Fibroblast of mammary gland (primary cell): ENCODE measurements around the gene MAP3K6.

Experiments used
- DNase-seq: peaks from one replicate; pipeline ENCODE4 v3.0.0-alpha.2; 2010; ENCODE audit warnings: low read depth
- H3K4me3 ChIP-seq: 2 replicates; pipeline ENCODE4 v1.5.1; 2011; ENCODE audit warnings: low read depth, mild to moderate bottlenecking, low read length, moderate library complexity; ENCODE audit not compliant: control insufficient read depth
- TF ChIP-seq, protein P1 (sequence below): conservative IDR thresholded peaks from 2 replicates; pipeline ENCODE4 v1.5.1; 2011; ENCODE audit warnings: low read depth, low read length, inconsistent platforms; ENCODE audit not compliant: control insufficient read depth, insufficient read depth

The MAP3K6 gene

DNA sequence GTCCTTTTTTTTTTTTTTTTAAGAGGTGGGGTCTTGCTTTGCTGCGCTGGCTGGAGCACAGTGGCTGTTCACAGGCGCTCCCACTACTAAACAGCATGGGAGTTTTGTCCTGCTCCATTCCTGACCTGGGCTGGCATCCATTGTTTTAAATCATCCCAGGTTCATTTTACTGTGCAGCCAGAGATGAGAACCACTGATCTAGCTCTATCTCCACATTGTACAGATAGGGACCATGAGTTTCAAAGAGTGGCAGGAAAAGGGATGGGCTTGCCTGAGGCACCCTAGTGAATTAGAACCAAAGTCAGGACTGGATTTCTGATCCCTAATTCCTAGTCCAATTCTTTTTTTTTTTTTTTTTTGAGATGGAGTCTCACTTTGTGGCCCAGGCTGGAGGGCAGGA, 52.0 kb downstream of the MAP3K6 start:
- no peak for DNase-seq
- no peak overlapping the region for H3K4me3 ChIP-seq
- TF ChIP-seq, protein P1, sequence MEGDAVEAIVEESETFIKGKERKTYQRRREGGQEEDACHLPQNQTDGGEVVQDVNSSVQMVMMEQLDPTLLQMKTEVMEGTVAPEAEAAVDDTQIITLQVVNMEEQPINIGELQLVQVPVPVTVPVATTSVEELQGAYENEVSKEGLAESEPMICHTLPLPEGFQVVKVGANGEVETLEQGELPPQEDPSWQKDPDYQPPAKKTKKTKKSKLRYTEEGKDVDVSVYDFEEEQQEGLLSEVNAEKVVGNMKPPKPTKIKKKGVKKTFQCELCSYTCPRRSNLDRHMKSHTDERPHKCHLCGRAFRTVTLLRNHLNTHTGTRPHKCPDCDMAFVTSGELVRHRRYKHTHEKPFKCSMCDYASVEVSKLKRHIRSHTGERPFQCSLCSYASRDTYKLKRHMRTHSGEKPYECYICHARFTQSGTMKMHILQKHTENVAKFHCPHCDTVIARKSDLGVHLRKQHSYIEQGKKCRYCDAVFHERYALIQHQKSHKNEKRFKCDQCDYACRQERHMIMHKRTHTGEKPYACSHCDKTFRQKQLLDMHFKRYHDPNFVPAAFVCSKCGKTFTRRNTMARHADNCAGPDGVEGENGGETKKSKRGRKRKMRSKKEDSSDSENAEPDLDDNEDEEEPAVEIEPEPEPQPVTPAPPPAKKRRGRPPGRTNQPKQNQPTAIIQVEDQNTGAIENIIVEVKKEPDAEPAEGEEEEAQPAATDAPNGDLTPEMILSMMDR, result no peak

GRCh38 chr1:27314169-27314568, 52.6 kb downstream of the MAP3K6 start:
- no peak for DNase-seq
- H3K4me3 ChIP-seq, result no peak overlapping the region
- TF ChIP-seq, protein P1, result no peak

DNA sequence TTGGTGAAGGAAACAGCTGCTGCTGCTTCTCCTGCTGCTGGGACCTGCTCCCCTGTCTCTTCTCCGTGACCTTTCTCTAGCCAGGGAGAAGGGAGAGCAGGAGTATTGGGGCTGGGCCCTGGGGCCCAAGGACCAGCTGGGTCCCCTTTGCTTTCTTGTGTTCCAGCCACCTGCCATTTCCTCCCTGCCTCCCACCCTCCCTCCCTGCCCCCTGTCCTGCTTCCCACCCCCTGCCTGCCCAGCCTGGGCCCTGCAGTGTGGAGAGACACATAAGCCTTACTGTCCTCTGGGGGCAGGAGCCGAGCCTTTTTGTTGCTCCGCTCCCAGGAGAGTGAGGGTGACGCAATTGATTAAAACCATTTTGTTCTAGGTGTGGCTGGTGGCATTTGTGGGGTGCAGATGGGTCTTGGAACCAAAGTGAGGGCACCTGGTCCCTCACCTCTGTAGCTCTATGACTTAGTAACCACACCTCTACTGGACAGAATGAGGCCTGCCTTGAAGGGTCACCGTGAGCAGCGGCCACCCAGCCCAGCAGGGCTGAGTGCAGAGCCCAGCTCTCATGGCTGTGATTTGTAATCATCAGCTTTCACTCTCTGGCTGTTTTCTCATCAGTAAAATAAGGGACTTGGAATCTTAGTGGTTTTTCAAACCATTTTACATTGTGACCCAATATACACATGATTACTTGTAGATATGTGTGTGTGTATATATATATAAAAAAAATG, 58.7 kb downstream of the MAP3K6 start:
- no peak overlapping the region for H3K4me3 ChIP-seq
- TF ChIP-seq, protein P1, result no peak
- no peak for DNase-seq

DNA sequence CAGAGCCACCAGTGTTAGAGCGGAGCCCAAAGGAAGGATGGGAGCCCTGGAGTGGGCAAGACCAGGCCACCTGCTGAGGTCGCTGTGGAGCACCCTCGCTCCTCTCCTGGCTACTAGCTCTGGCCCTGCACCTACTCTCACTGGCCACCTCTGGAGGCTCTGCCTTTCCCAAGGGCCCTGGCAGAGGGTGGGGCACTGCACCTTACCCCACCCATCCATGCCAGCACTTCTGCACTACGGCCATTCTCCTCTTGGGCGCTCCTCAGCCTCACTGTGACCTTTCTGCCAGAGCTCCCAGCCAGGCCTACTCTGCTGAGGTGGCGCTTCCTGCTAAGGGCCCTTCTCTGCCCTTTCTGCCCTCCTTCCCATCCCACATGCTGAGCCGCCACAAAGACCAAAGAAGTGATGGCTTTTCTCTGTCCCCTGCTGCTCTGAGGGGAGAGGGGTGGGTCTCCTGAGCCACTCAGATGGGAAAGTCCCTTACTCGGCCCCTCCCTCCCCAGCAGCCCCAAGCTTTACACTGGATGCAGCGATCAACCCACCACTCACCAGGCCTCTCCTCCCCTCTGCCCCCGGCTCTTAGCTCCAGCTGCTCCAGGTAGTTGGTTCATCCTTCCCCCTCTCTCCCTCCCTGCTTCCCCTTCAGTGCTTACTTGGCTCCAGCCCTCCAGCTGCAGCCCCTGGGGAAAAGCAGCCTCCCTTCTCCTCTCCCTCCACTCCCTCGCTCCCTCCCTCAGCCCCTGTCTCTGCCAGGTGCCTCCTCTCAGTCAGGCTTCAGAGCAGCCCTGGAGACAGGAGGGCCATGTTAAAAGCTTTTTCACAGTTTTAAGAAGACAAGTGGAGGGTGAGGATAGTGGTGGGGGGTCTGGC, 59.6 kb downstream of the MAP3K6 start:
- TF ChIP-seq, protein P1, result no peak
- DNase-seq, result no peak
- no peak overlapping the region for H3K4me3 ChIP-seq

GRCh38 chr1:27306071-27306470, 60.7 kb downstream of the MAP3K6 start:
- TF ChIP-seq, protein P1, result no peak
- no peak for DNase-seq
- no peak overlapping the region for H3K4me3 ChIP-seq
